Uterus (tissue), 2 donors: ENCODE results near the gene TNS1.

Experiments used
- POLR2A ChIP-seq, 2 donors: fragments of 450-650 bp; IDR thresholded peaks; one replicate each; pipeline ENCODE4 v1.6.1; 2016; ENCODE audit warnings: antibody characterized with exemption in 2 of 2, mild to moderate bottlenecking in 1 of 2, moderate library complexity in 1 of 2
- TF ChIP-seq, protein P1 (sequence below), 4 experiments: fragments of 200-600 bp in 2 of 4; fragments of 450-650 bp in 2 of 4; sonication (generic) in 2 of 4; IDR thresholded peaks; one replicate each; pipeline ENCODE4 v1.5.1; 2016 to 2019; ENCODE audit warnings: antibody characterized with exemption in 4 of 4, mild to moderate bottlenecking in 2 of 4, moderate library complexity in 1 of 4

DNA sequence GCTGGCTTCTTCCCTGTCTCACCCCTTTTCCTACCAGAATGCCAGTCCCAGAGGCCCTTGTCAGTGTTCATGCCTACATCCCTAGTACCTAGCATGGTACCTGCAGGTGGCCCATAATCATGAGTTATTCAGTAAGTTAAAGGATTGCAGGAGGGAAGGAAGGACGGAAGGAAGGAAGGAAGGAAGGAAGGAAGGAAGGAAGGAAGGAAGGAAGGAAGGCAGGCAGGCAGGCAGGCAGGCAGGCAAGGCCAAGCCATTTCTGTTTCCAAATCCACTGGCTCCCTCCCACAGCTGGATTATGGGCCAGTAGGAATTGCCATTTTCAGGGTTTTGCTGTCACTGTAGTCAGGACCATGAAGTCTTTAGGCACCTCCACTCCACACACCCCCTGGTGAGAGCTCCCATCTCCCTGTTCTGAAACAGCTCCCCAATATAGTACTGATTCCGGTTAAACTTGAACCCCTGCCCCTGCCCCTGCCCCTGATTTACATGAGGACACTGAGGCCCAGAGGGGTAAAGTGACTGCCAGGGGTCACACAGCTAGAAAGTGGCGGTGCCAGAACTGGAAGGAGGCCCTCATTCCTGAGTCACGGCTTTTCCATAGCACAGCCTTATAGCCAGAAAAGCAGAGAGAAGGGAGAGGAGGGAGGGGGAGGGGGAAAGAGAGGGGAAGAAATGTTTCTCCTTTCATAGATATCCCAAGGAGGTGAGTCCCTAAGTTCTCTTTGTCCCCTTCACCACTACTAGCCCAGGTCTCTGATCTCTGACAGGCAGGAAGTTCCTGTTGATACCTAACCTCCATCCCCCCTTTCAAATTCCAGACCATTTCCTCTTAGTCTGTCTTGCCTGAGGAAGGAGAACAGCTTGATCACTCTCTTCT is 12.2 kb upstream of the TNS1 start:
- TF ChIP-seq, protein P1, sequence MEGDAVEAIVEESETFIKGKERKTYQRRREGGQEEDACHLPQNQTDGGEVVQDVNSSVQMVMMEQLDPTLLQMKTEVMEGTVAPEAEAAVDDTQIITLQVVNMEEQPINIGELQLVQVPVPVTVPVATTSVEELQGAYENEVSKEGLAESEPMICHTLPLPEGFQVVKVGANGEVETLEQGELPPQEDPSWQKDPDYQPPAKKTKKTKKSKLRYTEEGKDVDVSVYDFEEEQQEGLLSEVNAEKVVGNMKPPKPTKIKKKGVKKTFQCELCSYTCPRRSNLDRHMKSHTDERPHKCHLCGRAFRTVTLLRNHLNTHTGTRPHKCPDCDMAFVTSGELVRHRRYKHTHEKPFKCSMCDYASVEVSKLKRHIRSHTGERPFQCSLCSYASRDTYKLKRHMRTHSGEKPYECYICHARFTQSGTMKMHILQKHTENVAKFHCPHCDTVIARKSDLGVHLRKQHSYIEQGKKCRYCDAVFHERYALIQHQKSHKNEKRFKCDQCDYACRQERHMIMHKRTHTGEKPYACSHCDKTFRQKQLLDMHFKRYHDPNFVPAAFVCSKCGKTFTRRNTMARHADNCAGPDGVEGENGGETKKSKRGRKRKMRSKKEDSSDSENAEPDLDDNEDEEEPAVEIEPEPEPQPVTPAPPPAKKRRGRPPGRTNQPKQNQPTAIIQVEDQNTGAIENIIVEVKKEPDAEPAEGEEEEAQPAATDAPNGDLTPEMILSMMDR (IDR thresholded peaks at IDR 0.05): no peak
- TF ChIP-seq POLR2A (IDR thresholded peaks at IDR 0.05): no peak
